Stimulated activated effector memory CD8-positive, alpha-beta T cell treated with anti-CD3 and anti-CD28 coated beads, Interleukin-12 subunit alpha, Interleukin-12 subunit beta, amount 100 ng/mL, for 72 hours (primary cell): ENCODE results near the gene FRMPD2.
A peak's percentile ranks its signal among the peaks of the same experiment; 100 is the strongest.

Experiments used
- ATAC-seq: fragments of 150-1000 bp; cut with Tn5 transposase; 2 replicates; pipeline ENCODE4 v1.10.0; 2021
- DNase-seq, 2 donors: peaks; one replicate each; pipeline ENCODE4 v3.0.0; 2021 to 2022; ENCODE audit warnings: low spot score in 2 of 2
- H3K27ac Mint-ChIP-seq: one replicate; pipeline ENCODE4 v1.8.0; 2022; ENCODE audit warnings: mild to moderate bottlenecking, mixed read lengths
- H3K36me3 Mint-ChIP-seq: one replicate; pipeline ENCODE4 v1.8.0; 2022; ENCODE audit warnings: mild to moderate bottlenecking, mixed read lengths
- H3K4me1 Mint-ChIP-seq: one replicate; pipeline ENCODE4 v1.8.0; 2022; ENCODE audit warnings: mixed read lengths
- H3K4me3 Mint-ChIP-seq: one replicate; pipeline ENCODE4 v1.8.0; 2022; ENCODE audit warnings: mild to moderate bottlenecking, mixed read lengths
- H3K9me3 Mint-ChIP-seq: one replicate; pipeline ENCODE4 v1.8.0; 2022; ENCODE audit warnings: mixed read lengths

Gene FRMPD2

DNA sequence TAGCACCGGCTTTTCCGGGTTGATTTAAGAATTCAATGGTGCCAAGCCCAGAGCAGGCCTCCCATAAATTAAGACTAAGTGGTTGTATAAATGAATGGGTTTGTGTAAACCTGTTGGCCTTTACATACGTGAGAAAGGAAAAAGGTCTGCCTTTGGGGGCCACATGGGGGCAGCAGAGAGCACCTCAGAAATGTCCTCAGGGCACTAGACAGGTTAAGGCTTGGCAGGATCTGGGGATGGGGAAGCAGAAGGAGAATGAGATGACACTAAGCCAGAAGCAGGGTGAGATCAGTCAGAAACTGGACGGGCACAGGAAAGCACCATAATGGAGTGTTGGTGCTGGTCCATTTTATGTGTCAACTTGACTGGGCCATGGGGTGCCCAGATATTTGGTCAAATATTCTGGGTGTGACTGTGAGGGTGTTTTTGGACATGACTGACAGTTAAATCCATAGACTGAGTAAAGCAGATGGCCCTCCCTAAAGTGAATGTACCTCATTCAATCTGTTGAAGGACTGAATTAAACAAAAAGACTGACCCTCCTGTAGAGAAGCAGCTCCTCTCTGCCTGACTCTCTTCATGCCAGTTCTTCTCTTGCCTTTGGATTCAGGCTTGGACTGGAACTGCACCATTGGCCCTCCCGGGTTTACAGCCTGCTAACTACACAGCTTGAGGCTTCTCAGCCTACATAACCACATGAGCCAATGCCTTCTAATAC, 58.9 kb downstream of the FRMPD2 start:
- H3K9me3 Mint-ChIP-seq = no peaks in the 10 kb centered on the region
- peak; percentile 47 for ATAC-seq
- no peaks in the 10 kb centered on the region for H3K4me1 Mint-ChIP-seq
- H3K36me3 Mint-ChIP-seq = no peaks in the 10 kb centered on the region
- no peak overlapping the region for H3K4me3 Mint-ChIP-seq
- no peak overlapping the region for H3K27ac Mint-ChIP-seq
- DNase-seq = peak in 1 of 2 donors; percentile 73

DNA sequence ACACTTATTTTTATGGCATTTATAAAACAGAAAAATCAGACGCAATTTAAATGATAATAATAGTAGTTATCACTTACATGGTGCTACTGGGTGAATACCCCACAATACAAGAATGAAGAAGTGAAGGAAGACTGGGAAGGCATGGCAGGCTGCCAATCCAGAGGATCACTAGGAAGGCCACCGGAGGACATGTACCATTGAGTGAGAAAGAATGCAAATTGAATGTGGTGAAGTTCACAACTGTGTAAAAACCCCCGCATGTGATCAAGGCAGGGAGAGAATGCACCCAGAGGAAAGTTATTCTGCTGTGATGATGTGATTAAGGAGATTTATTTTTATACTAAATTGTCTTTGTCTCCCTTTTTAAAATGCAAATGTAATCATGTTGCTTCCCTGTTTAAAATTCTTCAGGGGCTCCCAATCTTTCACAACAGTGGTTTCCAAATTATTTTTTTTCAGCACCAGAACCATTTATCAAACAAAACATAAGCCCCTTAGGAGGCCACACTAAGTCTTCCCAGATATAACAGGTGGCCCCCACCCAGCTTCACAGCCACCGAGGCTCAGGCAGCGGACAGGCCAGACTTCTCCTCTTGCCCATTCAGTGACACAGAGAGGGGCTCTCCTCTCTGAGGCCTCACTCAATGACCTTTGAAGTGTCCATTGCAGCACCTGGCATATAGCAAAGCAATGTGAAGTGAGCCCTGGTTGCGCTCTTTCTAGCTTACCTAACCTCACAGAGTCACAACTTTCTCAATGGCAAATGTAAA, 59.6 kb downstream of the FRMPD2 start:
- Mint-ChIP-seq H3K27ac (no peak overlapping the region), H3K4me1 (no peaks in the 10 kb centered on the region), H3K4me3 (no peak overlapping the region), H3K9me3 (no peaks in the 10 kb centered on the region), H3K36me3 (no peaks in the 10 kb centered on the region)
- no peak for ATAC-seq
- DNase-seq = no peak

GRCh38 chr10:48213047-48213446, 61.4 kb downstream of the FRMPD2 start:
- Mint-ChIP-seq H3K4me1 (no peaks in the 10 kb centered on the region), H3K27ac (no peak overlapping the region), H3K9me3 (no peaks in the 10 kb centered on the region), H3K36me3 (no peaks in the 10 kb centered on the region), H3K4me3 (no peak overlapping the region)
- DNase-seq (no peak), ATAC-seq (no peak)

DNA sequence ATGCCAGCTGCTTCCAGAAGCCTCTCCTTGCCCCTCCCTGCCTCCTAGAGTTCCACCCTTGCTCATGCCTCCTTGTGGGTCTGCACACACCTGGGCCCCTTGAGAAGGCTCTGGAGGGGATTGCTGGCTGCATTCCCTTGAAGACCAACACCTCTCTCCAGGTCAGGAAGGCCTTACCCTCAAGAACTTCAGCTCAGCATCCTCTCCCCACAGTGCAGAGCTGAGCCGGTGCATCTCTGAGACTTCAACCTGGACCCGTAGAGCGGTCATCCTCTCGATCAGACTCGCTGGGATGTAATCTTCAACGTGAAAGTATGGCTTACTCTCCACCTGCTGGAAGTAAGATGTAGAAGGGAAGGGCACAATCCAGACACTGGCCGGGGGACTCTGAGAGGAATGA, 62.7 kb downstream of the FRMPD2 start:
- H3K4me1 Mint-ChIP-seq = no peaks in the 10 kb centered on the region
- H3K9me3 Mint-ChIP-seq = no peaks in the 10 kb centered on the region
- ATAC-seq (no peak), DNase-seq (no peak)
- H3K27ac Mint-ChIP-seq = no peak overlapping the region
- H3K4me3 Mint-ChIP-seq = no peak overlapping the region
- no peaks in the 10 kb centered on the region for H3K36me3 Mint-ChIP-seq

DNA sequence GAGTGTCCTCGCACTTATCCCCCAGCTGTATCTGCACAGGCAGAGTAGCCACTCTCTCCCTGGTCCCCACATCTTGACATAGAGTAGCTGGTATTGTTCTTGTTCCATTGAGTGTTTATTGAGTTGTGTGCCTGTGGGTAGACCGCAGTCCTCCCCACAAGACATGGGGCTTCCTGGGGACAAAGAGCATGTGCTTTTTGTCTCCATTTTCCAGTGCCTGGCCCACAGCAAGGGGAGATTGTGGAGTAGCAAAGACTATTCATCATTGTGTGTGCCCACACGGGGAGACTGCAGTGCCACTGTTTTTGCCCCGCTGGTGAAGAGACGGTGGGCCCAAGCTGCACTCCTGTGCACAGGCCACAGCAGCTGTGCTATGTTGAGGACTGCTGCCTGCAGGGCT, 63.5 kb downstream of the FRMPD2 start:
- Mint-ChIP-seq H3K27ac (no peak overlapping the region), H3K4me3 (no peak overlapping the region), H3K4me1 (no peaks in the 10 kb centered on the region), H3K36me3 (no peaks in the 10 kb centered on the region), H3K9me3 (no peaks in the 10 kb centered on the region)
- DNase-seq (no peak), ATAC-seq (no peak)

GRCh38 chr10:48210391-48210790, 64.1 kb downstream of the FRMPD2 start:
- Mint-ChIP-seq H3K9me3 (no peaks in the 10 kb centered on the region), H3K4me3 (no peak overlapping the region), H3K4me1 (no peaks in the 10 kb centered on the region), H3K27ac (no peak overlapping the region), H3K36me3 (no peaks in the 10 kb centered on the region)
- ATAC-seq = no peak
- no peak for DNase-seq

DNA sequence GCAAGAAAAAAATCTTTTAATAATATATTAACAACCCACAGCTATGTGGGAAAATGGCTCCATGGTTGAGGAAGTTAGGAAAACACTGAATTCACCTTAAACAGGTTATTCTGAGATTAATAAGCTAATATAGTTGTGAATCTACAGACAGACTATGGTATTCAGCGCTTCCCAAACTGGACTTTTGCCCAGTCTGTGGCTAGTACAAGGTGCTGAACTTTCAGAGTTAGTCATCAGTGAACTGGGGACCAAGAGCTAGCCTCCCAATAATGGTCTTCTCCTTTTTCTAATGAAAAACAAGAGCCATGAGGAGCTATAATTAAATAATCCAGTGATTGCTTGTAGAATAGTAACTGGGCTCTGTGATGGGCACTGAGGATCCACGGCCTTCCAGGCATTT, 65.3 kb downstream of the FRMPD2 start:
- Mint-ChIP-seq H3K4me3 (no peak overlapping the region), H3K4me1 (no peaks in the 10 kb centered on the region), H3K36me3 (no peaks in the 10 kb centered on the region), H3K27ac (no peak overlapping the region), H3K9me3 (no peaks in the 10 kb centered on the region)
- no peak for ATAC-seq
- no peak for DNase-seq

DNA sequence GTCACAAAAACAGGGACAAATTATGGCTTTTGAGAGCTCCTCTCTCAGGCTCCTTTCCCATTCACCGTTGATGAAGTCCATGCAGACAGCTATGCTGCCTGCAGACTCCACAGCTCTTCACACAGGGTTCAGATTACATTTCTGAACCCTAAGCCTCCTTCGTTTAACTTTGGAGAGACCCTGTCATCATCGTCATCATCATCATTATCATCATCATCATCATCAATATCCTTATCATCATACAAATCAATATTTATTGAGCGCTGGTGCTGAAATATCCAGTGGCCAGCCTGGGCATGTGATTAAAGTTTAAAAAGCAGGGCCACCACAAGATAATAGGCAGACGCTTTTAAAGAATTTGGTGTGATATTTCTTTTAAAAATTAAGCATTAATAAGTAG, 66.6 kb downstream of the FRMPD2 start:
- ATAC-seq (no peak), DNase-seq (no peak)
- Mint-ChIP-seq H3K4me1 (no peaks in the 10 kb centered on the region), H3K9me3 (no peaks in the 10 kb centered on the region), H3K27ac (no peak overlapping the region), H3K36me3 (no peaks in the 10 kb centered on the region), H3K4me3 (no peak overlapping the region)

DNA sequence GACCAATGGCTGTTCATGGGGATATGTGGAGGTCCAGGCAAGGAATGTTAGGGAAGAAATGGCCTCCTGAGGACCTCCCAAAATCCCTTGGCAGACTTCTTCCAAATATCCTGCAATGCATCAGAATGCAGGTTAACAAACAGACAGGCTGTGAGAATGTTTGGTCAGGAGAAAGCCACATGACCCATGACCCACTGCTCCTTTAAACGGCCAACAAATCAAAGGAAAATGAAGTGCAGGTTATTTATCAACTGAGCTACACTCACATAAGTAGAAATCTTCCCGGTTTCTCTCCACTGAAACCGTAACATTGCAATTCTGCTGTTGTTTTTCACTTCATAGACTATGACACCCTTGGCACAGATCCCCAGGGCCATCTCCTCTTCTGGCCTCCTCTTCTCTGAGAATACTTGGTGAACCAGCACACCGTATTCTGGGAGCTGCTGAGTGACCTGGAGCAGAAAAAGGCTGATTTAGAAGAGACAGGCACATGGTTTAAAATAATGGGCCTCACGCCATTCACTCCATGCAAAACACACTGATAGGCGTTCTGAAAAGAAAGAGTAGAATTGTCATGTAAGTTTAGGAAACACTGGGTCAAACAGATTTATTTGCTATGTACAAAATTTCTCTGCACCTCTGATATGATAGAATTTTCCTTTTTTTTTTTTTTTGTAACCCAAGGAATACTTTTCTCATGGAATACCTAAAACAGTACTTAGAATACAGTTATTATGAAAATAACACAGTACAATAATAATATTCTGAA, 67.8 kb downstream of the FRMPD2 start:
- H3K27ac Mint-ChIP-seq = no peak overlapping the region
- ATAC-seq = no peak
- no peaks in the 10 kb centered on the region for H3K36me3 Mint-ChIP-seq
- H3K4me1 Mint-ChIP-seq = no peaks in the 10 kb centered on the region
- H3K9me3 Mint-ChIP-seq = no peaks in the 10 kb centered on the region
- H3K4me3 Mint-ChIP-seq = no peak overlapping the region
- DNase-seq = no peak

GRCh38 chr10:48205918-48206317, 68.6 kb downstream of the FRMPD2 start:
- no peaks in the 10 kb centered on the region for H3K36me3 Mint-ChIP-seq
- H3K9me3 Mint-ChIP-seq = no peaks in the 10 kb centered on the region
- DNase-seq = no peak
- no peak overlapping the region for H3K27ac Mint-ChIP-seq
- no peak overlapping the region for H3K4me3 Mint-ChIP-seq
- no peak for ATAC-seq
- no peaks in the 10 kb centered on the region for H3K4me1 Mint-ChIP-seq

DNA sequence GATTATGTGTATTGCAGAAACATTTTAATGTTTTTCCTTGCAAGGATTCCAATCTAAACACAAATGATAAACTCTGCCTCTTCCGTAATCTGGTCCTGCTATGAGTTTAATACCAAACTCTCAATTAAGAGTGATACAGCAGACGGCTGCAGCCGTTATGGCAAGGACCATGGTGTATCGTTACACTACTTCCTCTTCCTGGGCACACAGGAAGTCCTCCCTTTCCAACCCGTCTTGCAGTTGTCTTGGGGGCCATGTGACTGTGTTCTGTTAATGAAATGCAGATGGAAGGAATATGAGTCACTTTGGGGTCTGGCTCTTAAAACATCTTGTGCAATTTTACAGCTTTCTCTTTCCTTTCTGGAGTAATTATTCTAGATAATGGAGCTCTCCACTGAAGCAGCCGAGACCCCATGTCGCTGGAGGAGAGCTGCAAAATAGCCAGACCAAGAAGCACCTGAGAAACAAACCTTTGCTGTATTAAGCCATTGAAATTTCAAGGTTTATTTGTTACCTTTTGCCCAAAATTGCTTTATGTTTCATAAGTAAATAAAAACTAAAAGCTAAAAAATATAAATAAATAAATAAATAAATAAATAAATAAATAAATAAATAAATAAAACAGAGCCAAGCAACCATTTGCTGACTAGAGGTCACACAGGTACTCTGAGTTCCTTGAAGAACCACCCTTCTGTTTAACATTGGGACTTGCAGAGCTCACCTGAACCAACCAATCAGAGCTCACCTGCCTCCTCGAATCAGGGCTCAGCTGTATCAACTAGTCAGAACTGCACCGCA, 74.7 kb downstream of the FRMPD2 start:
- Mint-ChIP-seq H3K36me3 (no peaks in the 10 kb centered on the region), H3K4me1 (no peaks in the 10 kb centered on the region), H3K27ac (no peak overlapping the region), H3K9me3 (peaks cover 2% of the 10 kb centered on the region), H3K4me3 (no peak overlapping the region)
- DNase-seq = no peak
- no peak for ATAC-seq

DNA sequence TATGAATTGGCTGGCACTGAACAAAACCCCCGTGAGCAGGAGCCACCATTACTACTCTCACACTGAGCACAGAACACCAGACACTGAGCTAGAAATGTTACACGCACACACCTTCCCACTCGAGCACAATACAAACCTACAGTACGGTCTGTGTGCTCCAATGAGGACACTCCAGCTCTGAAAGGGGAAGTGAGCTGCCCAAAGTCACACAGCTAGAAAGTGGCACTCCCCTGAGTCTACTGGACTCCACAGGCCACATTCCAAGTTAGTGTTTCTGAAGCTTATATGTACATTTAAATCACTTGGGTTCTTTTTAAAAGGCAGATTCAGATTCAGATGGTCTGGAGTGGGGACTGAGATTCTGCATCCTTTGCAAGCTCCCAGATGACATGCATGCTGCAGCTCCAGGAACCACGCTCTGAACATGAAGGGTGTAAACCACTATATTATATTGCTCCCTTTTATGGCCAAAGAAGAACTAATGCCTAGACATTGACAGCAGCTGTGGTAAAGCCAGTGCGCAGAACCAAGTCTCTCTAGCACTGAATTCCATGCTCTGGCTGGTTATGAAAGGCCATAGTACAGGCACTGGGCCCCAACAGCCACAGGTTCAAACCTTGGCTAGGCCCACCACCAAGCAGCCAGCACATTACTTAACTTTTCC, 77.1 kb downstream of the FRMPD2 start:
- Mint-ChIP-seq H3K36me3 (no peaks in the 10 kb centered on the region), H3K4me1 (no peaks in the 10 kb centered on the region)
- DNase-seq = no peak

DNA sequence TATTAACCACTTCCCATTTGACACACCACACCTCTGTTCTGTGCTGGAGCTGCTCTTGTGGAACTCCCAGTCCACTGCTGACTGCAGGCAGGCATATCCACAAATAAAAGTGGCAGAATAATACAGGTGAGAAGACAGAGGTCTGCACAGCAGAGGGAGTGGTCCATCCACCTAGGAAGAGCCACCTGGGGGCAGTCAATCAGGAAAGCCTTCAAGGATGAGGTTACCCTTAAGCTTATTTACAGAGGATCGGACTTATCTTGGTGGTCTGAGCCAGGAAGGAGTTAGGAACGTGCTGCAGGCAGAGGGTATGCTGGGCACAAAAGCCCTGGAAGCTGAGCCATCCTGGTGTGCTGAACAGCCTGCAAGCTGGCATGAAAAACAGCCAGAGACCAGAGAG, 78.7 kb downstream of the FRMPD2 start:
- Mint-ChIP-seq H3K36me3 (no peaks in the 10 kb centered on the region), H3K4me3 (no peak overlapping the region), H3K4me1 (no peaks in the 10 kb centered on the region), H3K9me3 (peaks cover 2% of the 10 kb centered on the region), H3K27ac (no peak overlapping the region)
- DNase-seq (no peak), ATAC-seq (no peak)

More for the DNA sequence above, 77.1 kb downstream of the FRMPD2 start:
- ATAC-seq = no peak
- no peak overlapping the region for H3K27ac Mint-ChIP-seq
- no peak overlapping the region for H3K4me3 Mint-ChIP-seq
- H3K9me3 Mint-ChIP-seq = peaks cover 2% of the 10 kb centered on the region

- DNase-seq = no peak
- Mint-ChIP-seq H3K4me3 (no peak overlapping the region), H3K4me1 (no peaks in the 10 kb centered on the region), H3K27ac (no peak overlapping the region), H3K9me3 (peaks cover 2% of the 10 kb centered on the region), H3K36me3 (no peaks in the 10 kb centered on the region)
- ATAC-seq = no peak
Measured at GRCh38 chr10:48194830-48195229, 79.7 kb downstream of the FRMPD2 start.

DNA sequence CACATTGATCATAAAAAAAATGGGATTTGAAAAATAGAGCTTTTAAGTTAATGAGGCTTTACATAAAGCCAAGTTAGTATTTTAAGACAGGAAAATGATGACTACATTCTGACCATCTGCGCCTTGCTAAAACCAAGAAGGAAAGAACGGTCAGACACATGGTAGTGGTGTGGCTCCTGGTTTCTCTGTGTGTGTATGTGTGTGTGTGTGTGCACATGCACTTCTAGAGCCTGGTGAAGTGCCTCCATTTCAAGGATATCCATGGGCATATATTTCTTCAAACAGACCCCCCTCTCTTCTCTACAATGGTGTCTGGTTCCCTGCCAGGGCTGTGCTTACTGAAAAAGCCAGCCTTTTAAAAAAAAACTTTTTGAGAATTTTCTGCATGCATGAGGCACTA, 80.9 kb downstream of the FRMPD2 start:
- no peak for ATAC-seq
- no peaks in the 10 kb centered on the region for H3K4me1 Mint-ChIP-seq
- no peaks in the 10 kb centered on the region for H3K9me3 Mint-ChIP-seq

More for the DNA sequence above, 80.9 kb downstream of the FRMPD2 start:
- Mint-ChIP-seq H3K27ac (no peak overlapping the region), H3K4me3 (no peak overlapping the region), H3K36me3 (no peaks in the 10 kb centered on the region)
- DNase-seq = no peak
